ENCODE measurements around the gene BRINP2.

DNA sequence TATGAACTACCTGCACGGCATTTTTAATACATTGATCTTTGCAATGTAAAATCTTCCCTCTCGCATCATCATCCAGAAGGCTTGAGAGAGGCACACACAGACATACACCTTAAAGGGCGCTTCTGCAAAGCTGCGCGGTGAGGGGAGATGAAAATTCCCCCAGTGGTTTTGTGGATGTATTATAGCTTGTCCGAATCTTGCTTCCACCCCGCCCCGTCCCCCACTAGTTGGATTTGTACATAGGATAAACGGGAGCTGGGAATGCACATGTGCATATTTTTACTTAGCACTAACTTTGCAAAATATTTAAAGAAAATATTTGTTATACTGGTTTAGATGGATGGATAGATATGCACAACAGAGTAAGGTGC is 5.7 kb upstream of the BRINP2 start:
- TF ChIP-seq EGR1 (IDR thresholded peaks at IDR 0.05) (no peak), ZBTB7A (IDR thresholded peaks at IDR 0.05; ENCODE audit: low read depth) (no peak), EP300 (IDR thresholded peaks at IDR 0.05; ENCODE audit: borderline replicate concordance) (no peak), CREB1 (IDR thresholded peaks at IDR 0.05; ENCODE audit: low read depth) (no peak), TAF1 (IDR thresholded peaks at IDR 0.05; ENCODE audit: low read depth) (no peak), CEBPB (IDR thresholded peaks at IDR 0.05) (no peak), RAD21 (IDR thresholded peaks at IDR 0.05; ENCODE audit: low read depth) (no peak), YY1 (IDR thresholded peaks at IDR 0.05; ENCODE audit: low read depth) (no peak), FOXM1 (IDR thresholded peaks at IDR 0.05; ENCODE audit: borderline replicate concordance, low read depth) (no peak)
- TF ChIP-seq, protein P1, sequence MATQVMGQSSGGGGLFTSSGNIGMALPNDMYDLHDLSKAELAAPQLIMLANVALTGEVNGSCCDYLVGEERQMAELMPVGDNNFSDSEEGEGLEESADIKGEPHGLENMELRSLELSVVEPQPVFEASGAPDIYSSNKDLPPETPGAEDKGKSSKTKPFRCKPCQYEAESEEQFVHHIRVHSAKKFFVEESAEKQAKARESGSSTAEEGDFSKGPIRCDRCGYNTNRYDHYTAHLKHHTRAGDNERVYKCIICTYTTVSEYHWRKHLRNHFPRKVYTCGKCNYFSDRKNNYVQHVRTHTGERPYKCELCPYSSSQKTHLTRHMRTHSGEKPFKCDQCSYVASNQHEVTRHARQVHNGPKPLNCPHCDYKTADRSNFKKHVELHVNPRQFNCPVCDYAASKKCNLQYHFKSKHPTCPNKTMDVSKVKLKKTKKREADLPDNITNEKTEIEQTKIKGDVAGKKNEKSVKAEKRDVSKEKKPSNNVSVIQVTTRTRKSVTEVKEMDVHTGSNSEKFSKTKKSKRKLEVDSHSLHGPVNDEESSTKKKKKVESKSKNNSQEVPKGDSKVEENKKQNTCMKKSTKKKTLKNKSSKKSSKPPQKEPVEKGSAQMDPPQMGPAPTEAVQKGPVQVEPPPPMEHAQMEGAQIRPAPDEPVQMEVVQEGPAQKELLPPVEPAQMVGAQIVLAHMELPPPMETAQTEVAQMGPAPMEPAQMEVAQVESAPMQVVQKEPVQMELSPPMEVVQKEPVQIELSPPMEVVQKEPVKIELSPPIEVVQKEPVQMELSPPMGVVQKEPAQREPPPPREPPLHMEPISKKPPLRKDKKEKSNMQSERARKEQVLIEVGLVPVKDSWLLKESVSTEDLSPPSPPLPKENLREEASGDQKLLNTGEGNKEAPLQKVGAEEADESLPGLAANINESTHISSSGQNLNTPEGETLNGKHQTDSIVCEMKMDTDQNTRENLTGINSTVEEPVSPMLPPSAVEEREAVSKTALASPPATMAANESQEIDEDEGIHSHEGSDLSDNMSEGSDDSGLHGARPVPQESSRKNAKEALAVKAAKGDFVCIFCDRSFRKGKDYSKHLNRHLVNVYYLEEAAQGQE (IDR thresholded peaks at IDR 0.05; ENCODE audit: low read depth): no peak
- TF ChIP-seq, protein P2, sequence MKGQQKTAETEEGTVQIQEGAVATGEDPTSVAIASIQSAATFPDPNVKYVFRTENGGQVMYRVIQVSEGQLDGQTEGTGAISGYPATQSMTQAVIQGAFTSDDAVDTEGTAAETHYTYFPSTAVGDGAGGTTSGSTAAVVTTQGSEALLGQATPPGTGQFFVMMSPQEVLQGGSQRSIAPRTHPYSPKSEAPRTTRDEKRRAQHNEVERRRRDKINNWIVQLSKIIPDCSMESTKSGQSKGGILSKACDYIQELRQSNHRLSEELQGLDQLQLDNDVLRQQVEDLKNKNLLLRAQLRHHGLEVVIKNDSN (IDR thresholded peaks at IDR 0.05): no peak
